ENCODE measurements around the gene CERKL.
"Not testable (repeated sequence)": the region's sequence is repeated elsewhere in the genome, so short reads cannot be mapped to it uniquely, and the experiment has no call there.

Gene CERKL

GRCh38 chr2:181656450-181657291, at the start of gene CERKL:
Gene CERKL, minus strand, starts transcription at chr2:181657105. Its CDS starts 99 bp downstream, at chr2:181657006.
- DNase-seq (ENCODE audit: low read depth) = no peak

- DNase-seq (ENCODE audit: low read depth) = not testable (repeated sequence)
Measured at GRCh38 chr2:181702519-181702918, 45.6 kb upstream of the CERKL start.

- no peak for DNase-seq (ENCODE audit: low read depth)
Measured at GRCh38 chr2:181698223-181698622, 41.3 kb upstream of the CERKL start.

GRCh38 chr2:181697571-181697970, 40.7 kb upstream of the CERKL start:
- DNase-seq (ENCODE audit: low read depth) = no peak

DNA sequence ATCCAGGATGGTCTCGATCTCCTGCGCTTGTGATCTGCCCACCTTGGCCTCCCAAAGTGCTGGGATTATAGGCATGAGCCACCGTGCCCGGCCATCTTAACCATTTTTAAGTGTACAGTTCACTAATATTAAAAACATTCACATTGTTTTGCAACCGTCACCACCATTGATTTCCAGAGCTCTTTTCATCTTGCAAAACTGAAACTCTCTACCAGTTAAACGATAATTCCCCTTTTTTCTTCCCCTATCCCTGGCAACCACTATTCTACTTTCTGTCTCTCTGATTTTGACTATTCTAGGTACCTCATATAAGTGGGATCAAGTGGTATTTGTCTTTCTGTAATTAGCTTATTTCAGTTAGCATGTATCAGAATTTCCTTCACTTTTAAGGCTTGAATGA, 40.2 kb upstream of the CERKL start:
- no peak for DNase-seq (ENCODE audit: low read depth)

- no peak for DNase-seq (ENCODE audit: low read depth)
Measured at GRCh38 chr2:181694271-181694670, 37.4 kb upstream of the CERKL start.

DNA sequence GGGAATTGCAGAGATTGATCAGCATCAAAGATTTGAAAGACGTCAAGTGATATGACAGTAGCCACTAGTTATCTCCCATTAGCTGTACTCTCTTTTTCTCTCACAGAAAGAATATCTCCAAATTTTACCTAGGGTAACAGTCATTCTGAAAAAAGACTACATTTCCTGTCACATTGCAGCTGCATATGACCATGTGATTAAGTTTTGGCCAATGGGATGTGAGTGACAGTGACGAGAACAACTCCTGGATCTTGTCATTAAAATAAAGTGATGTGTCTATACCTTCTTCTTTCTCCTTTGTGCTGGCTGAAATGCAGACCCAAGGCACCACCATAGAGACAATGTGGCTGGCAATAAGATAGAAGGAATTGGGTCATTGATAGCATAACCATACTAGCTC, 34.0 kb upstream of the CERKL start:
- no peak for DNase-seq (ENCODE audit: low read depth)

GRCh38 chr2:181686576-181687185, 29.8 kb upstream of the CERKL start:
- no peak for DNase-seq (ENCODE audit: low read depth)

DNA sequence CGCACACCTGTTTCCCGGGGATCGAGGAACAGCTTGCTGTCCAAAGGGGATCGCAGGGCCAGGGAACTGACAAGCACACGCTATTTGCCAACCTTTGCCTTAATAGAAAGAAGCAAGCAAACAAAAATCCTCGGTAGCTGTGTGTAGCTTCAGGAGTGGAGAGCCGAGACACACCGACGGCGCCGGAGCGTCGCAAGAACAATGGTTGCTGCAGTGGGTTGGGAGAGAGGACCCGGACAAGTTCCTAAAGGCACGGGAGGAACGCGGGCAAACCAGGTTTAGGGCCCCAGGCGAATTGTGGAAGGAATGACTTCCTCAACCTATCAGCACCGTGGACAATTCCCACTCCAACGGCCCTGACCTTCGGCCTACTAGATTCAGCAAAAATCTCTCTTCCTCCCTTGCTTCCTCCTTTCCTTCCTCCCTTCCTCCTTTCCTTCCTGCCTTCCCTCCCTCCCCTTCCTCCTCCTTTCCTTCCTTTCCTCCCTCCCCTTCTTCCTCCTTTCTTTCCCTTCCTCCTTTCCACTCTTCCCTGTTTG, 28.3 kb upstream of the CERKL start:
- DNase-seq (ENCODE audit: low read depth) = no peak

GRCh38 chr2:181684454-181685149, 27.7 kb upstream of the CERKL start:
- DNase-seq (ENCODE audit: low read depth) = no peak

- DNase-seq (ENCODE audit: low read depth) = no peak
Measured at GRCh38 chr2:181683518-181684453, 26.9 kb upstream of the CERKL start.

DNA sequence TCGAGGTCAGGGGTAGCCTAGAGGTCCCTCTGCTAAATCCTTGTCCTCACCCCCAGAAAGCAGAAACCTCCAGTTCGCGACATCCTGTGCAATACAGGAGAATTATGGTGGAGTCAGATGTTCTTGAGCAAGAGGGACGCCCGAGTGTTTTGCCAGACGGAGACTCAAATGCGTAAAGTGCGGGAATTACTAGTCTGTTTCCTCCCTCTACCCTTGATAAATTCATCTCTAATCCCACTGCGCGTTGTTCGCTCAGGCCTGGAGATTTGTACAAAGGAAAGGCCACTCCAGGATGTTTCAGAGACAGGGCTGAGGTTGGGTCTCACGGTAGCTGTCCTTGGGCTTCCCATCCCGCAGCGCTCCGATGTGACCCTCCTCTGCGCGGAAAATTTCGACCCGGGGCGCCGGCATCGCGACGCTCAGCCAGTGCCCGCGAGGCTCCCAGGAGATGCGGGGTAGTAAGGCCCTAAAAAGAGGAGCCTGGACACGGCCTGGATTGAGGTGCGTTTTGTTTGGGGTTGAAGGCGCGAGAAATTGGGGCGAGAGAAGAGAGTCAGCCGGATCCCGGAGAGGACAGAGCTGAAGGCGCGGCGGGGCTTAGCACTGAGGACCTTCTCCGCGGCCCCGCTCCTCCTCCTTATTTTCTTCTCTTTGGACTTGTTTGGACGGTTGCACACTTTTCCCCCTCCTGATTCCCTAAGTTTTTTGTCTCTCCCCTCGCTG, 26.1 kb upstream of the CERKL start:
- DNase-seq (ENCODE audit: low read depth) = no peak

DNA sequence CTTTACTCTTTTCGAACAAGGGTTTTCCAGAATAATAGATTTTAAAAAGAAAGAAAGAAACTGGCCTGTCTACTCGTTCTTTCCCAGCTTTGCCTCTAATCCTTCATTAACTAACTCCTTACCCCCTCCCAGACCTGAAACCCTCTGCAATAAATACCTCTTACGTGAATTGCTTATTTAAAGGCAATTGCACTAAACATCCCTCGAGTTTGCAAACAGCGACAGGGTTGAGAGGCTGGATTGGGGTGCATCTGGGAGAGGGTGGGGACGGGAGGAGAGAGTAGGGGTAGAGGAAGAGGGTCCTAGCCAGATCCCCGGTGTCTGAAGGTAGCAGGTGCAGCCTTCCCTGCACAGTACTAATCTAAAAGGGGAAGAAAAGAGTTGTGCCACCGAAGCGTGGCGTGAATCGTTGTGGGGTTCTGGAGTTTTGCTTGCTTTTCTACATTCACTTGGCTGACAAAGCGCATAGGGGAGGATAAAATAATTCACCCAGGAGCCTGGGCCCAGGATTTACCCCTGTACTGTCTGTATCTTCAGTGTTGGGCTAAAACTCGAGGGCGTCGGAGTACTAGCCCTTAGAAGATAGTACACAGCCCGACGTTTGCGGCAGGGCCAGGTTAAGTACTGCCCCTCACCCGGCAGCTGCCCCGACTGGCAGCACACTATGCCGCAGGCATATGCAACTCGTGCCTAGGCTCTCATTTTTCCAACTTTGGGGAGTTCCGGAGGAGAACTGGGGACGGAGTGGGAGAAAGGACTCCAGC, 25.3 kb upstream of the CERKL start:
- no peak for DNase-seq (ENCODE audit: low read depth)

DNA sequence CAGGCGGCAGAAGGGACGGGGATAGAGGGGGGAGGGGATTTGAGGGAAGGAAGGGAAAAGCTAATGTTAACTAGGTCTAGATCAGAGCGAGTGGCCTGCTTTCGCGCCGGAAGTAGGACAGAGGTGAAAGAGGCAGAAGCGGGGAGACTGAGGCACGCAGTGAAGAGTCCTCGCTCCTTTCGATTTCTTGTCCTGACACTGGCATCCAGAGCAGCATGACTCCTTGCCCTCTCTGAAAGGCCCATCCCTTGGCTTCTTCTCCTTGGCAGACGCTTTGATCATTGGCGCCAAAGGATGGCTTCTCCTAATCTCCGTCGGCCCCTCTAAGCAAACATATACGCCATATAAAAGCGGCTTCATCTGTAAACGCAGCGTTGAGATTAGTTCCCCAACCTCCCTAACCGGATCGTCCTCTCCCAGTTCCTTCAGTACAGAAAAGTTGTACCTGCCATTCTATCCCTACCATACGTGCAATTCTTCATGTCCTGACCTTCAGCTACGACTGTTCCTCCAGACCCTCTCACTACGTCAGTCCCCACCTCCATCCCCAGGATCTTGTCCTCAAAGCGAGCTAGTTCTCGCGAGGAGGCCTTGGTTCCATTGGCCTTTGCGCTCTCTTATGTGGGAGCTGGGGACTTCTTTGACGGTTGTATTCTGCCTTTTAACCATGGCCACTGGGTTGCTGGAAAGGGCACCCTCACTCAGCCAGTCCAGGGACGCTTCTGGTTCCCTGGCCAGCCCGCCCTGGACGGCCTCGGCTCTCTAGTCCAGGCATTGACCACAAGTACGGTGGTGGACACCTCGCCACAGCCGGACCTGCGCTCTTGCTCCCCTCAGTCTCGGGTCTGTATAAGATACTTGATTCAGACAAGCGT, 24.3 kb upstream of the CERKL start:
- no peak for DNase-seq (ENCODE audit: low read depth)

DNA sequence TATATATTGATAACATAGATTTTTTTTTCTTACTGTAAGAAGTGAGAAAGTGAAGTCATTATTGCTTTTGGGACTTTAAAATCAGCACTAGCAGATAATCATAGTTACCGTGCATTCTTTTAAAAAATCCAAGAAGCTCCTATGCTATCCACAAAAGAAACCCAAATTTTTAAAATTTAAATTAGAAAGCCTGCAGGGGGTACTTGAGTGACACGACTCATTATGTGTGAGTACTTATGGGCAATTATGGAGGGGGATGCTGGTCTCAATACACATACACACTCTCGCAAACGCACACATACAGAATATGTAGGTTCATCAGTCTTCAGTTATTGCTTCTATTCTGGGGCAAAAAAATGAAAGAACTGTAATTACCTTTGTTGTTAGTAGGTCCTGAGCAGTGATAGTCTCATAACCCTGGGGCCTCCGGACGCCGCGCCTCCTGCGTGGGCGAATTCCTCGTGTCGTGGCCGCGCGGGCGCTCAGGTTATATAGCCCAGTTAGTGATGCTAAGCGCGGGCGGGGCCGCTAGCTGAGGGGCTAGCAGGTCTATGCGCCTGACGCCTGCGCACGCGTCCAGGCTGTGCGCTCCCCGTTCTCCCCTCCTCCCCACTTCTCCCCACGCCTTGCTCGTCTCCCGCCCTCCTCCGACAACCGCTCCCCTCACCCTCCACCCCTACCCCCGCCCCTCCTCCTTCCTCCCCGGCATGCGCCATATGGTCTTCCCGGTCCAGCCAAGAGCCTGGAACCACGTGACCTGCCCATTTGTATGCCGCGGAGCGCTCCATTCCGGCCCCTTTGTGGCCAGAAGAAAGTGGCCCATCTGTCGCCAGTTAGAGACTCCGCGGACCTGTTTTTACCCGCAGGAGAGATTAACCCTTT, 23.4 kb upstream of the CERKL start, which contains the start of gene NEUROD1:
TSS of gene NEUROD1 (minus strand) at position 463 of the 882 bp plus-strand sequence. CDS start 1,657 bp downstream, outside the sequence.
- no peak for DNase-seq (ENCODE audit: low read depth)

GRCh38 chr2:181679544-181679979, 22.7 kb upstream of the CERKL start:
- DNase-seq (ENCODE audit: low read depth) = no peak

- no peak for DNase-seq (ENCODE audit: low read depth)
Measured at GRCh38 chr2:181678861-181679543, 22.1 kb upstream of the CERKL start.
